Mucosa of descending colon (tissue), 3 donors: ENCODE results near the gene HRH2. TPM values are rescaled to one million over a fixed set of nuclear protein-coding genes. Genes with fewer than 3 reads are reported as not detected.

Experiments used
- ATAC-seq: fragments of 200-7000 bp; cut with Tn5 transposase; one replicate; pipeline ENCODE4 v1.9.1; 2020; ENCODE audit warnings: mild to moderate bottlenecking, moderate library complexity
- DNase-seq, 3 donors: peaks; one replicate each; pipeline ENCODE4 v3.0.0-alpha.2; 2020
- H3K36me3 ChIP-seq: fragments of 200-600 bp; one replicate; pipeline ENCODE4 v1.8.0; 2021; ENCODE audit warnings: low read depth, mild to moderate bottlenecking
- H3K4me1 ChIP-seq: fragments of 200-600 bp; one replicate; pipeline ENCODE4 v1.8.0; 2021; ENCODE audit warnings: low read depth, mild to moderate bottlenecking
- H3K4me3 ChIP-seq: fragments of 200-600 bp; one replicate; pipeline ENCODE4 v1.8.0; 2021; ENCODE audit warnings: mild to moderate bottlenecking
- H3K9me3 ChIP-seq: fragments of 200-600 bp; one replicate; pipeline ENCODE4 v1.8.0; 2021; ENCODE audit warnings: mild to moderate bottlenecking
- CTCF ChIP-seq: fragments of 200-600 bp; IDR thresholded peaks from one replicate; pipeline ENCODE4 v1.8.0; 2022; ENCODE audit warnings: antibody characterized with exemption, mild to moderate bottlenecking
- intact Hi-C, 2 donors: fragments of 100-400 bp; cut with DNase I in 1 of 2; cut with micrococcal nuclease in 1 of 2; formaldehyde crosslinking; loops; one replicate each; pipeline versions ENCODE4 v1.11.0 to v1.11.1; 2022; cut with DNase I, micrococcal nuclease
- total RNA-seq, 3 donors: library from RNA; stranded (reverse); fragmentation: NEBNext Ultra II Directional in 2 of 3; extraction: Animal tissue kit (Norgen Biotek cat#: 25700) in 2 of 3; gene quantifications; one replicate each; pipeline versions ENCODE4 v1.2.1 to v1.2.4, GENCODE V29; 2021 to 2023
- donor health status: DM: no; HTN: no; CAD: no; lungs with moderate emphysema.
- donor health status: DM: no; HTN: no; CAD: no.
- donor health status: DM: no; HTN: yes; CAD: no.

The HRH2 gene
- total RNA-seq, 3 donors from 2014 or later = 0.32 to 3.0 (median 1.3) TPM

- no peak for DNase-seq
- intact Hi-C loops = loop anchor here in 1 of 2 donors (10.0 kb wide), 1 partner anchor 177 kb away; no protein-coding TSS in a partner anchor
- H3K4me1 ChIP-seq = no peaks in the 10 kb centered on the region
Observed at GRCh38 chr5:175712313-175712680, 54.4 kb downstream of the HRH2 start.

GRCh38 chr5:175712681-175713085, 54.8 kb downstream of the HRH2 start:
- ATAC-seq = no peak
- Histone ChIP-seq H3K4me1 (no peaks in the 10 kb centered on the region), H3K36me3 (no peaks in the 10 kb centered on the region), H3K9me3 (no peaks in the 10 kb centered on the region), H3K4me3 (no peak overlapping the region)
- intact Hi-C loops = loop anchor here in 1 of 2 donors (10.0 kb wide), 1 partner anchor 178 kb away; no protein-coding TSS in a partner anchor
- no peak for TF ChIP-seq CTCF
- no peak for DNase-seq

More at GRCh38 chr5:175712313-175712680, 54.4 kb downstream of the HRH2 start:
- no peaks in the 10 kb centered on the region for H3K9me3 ChIP-seq
- no peaks in the 10 kb centered on the region for H3K36me3 ChIP-seq
- TF ChIP-seq CTCF = no peak
- ATAC-seq = no peak
- no peak overlapping the region for H3K4me3 ChIP-seq

- Histone ChIP-seq H3K9me3 (no peaks in the 10 kb centered on the region), H3K4me1 (no peaks in the 10 kb centered on the region), H3K4me3 (no peak overlapping the region), H3K36me3 (no peaks in the 10 kb centered on the region)
- ATAC-seq = no peak
- TF ChIP-seq CTCF = no peak
- DNase-seq = no peak
- intact Hi-C loops = loop anchor here in 1 of 2 donors (10.0 kb wide), 1 partner anchor 179 kb away; no protein-coding TSS in a partner anchor
Observed at GRCh38 chr5:175713930-175714329, 56.1 kb downstream of the HRH2 start.

GRCh38 chr5:175714479-175715085, 56.7 kb downstream of the HRH2 start:
- intact Hi-C loops = loop anchor here in 1 of 2 donors (10.0 kb wide), 1 partner anchor 180 kb away; no protein-coding TSS in a partner anchor
- Histone ChIP-seq H3K36me3 (no peaks in the 10 kb centered on the region), H3K4me1 (no peaks in the 10 kb centered on the region), H3K9me3 (no peaks in the 10 kb centered on the region), H3K4me3 (no peak overlapping the region)
- no peak for TF ChIP-seq CTCF
- ATAC-seq = no peak
- no peak for DNase-seq

GRCh38 chr5:175715627-175716522, 58.0 kb downstream of the HRH2 start:
- no peak for DNase-seq
- no peak for ATAC-seq
- Histone ChIP-seq H3K4me3 (no peak overlapping the region), H3K9me3 (no peaks in the 10 kb centered on the region), H3K36me3 (no peaks in the 10 kb centered on the region), H3K4me1 (no peaks in the 10 kb centered on the region)
- TF ChIP-seq CTCF = no peak
- intact Hi-C loops = loop anchor here in 1 of 2 donors (10.0 kb wide), 1 partner anchor 181 kb away; no protein-coding TSS in a partner anchor
